Measurements from ENCODE around the gene SLC26A3.
"Not testable (repeated sequence)": the region's sequence is repeated elsewhere in the genome, so short reads cannot be mapped to it uniquely, and the experiment has no call there.

Gene SLC26A3

GRCh38 chr7:107803009-107803610, at the start of gene SLC26A3:
Gene SLC26A3 (minus strand): TSS chr7:107803223. CDS start chr7:107794509, 8,714 bp downstream.
- no peak for DNase-seq (ENCODE audit: low spot score)

DNA sequence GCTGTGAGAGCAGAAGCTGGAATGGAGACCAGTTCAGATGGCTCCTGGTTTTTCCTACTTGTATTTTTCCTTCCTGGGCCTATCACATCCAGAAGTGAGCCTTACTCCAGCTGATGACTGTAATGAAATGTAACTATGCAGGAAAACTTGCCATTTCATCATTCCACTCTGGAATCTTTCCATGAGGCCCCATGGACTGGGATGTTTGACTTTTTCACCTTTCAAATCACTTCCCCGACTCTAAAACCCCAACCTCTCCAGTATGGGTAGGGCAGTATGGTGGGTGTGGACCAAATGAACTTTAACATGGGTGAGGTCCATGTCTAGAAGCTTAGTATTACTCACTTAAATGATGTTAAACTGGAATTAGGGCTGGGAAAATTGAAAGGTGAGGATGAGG, 47.6 kb upstream of the SLC26A3 start:
- DNase-seq (ENCODE audit: low spot score) = no peak

DNA sequence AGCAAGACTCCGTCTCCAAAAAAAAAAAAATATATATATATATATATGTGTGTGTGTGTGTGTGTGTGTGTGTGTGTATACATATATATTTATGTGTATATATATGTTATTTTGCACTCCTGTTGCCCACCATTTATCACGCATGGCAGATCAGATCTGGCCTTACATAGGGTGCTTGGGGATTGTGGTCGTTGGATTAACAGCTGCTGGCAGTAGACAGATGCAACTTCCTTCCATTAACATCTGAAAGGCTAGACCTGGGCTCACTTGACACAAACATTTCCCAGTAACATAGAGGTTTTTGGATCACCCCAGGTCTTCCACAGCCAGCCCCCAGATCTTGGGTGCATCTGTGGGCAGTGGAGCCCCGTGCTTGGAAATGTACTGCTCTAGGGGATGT, 47.2 kb upstream of the SLC26A3 start:
- DNase-seq (ENCODE audit: low spot score) = no peak

- not testable (repeated sequence) for DNase-seq (ENCODE audit: low spot score)
Observed at GRCh38 chr7:107848211-107848610, 45.2 kb upstream of the SLC26A3 start.

DNA sequence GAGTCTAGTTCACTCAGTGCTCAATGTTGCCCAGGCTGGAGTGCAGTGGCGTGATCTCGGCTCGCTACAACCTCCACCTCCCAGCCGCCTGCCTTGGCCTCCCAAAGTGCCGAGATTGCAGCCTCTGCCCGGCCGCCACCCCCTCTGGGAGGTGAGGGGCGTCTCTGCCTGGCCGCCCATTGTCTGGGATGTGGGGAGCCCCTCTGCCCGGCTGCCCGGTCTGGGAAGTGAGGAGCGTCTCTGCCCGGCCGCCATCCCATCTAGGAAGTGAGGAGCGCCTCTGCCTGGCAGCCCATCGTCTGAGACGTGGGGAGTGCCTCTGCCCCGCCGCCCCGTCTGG, 44.8 kb upstream of the SLC26A3 start:
- not testable (repeated sequence) for DNase-seq (ENCODE audit: low spot score)

DNA sequence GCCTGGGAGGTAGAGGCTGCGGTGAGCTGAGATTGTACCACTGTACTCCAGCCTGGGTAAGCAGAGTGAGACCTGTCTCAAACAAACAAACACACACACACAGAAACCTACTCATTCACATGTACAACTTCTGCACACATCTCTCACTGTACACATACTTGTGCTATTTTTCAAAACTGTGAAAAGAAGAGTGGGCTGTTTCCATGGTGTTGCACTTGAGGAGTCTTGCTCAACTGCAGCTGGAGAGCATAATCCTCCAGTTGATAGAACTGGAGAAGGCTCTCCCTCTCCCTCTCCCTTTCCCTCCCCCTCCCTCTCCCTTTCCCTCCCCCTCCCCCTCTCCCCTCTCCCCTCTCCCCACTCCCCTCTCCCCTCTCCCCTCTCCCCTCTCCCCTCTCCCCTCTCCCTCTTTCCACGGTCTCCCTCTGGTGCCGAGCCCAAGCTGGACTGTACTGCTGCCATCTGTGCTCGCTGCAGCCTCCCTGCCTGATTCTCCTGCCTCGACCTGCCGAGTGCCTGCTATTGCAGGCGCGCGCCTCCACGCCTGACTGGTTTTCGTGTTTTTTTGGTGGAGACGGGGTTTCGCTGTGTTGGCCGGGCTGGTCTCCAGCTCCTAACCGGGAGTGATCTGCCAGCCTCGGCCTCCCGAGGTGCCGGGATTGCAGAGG, 44.3 kb upstream of the SLC26A3 start:
- DNase-seq (ENCODE audit: low spot score) = no peak

DNA sequence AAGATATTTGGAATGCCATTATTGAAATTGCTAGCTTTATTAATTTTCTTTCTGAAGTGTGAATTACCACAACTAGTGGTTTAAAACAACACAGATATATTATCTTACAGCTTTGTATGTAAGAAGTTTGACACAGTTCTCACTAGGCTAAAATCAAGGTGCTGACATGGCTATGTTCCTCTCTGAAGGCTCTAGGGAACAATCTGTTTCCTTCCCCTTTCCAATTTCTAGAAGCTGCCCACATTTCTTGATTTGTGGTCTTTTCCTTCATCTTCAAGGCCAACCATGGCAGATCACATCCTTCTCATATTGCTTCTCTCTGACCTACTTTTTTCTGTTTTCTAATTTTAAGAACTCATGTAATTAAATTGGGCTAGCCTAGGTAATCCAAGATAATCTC, 43.3 kb upstream of the SLC26A3 start:
- no peak for DNase-seq (ENCODE audit: low spot score)

DNA sequence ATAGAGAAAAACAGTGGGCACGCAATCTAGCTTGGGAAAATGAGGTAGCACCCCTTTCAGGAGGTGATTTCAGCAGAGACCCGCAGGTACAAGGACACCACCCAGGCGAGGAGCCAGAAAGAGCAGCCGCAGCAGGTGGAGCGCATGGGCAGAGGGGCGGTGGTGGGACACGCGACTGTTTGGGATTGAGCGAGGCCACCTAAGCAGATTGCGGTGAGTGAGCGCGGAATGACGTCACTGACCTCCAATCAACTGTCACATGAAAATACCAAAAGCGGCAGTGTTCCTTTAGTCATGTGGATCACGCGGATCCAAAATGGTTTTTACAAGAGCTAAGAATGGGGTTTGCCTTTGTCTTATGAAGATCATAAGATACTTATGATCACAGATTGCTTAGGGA, 40.2 kb upstream of the SLC26A3 start:
- DNase-seq (ENCODE audit: low spot score) = no peak

GRCh38 chr7:107842213-107842612, 39.2 kb upstream of the SLC26A3 start:
- DNase-seq (ENCODE audit: low spot score) = no peak

DNA sequence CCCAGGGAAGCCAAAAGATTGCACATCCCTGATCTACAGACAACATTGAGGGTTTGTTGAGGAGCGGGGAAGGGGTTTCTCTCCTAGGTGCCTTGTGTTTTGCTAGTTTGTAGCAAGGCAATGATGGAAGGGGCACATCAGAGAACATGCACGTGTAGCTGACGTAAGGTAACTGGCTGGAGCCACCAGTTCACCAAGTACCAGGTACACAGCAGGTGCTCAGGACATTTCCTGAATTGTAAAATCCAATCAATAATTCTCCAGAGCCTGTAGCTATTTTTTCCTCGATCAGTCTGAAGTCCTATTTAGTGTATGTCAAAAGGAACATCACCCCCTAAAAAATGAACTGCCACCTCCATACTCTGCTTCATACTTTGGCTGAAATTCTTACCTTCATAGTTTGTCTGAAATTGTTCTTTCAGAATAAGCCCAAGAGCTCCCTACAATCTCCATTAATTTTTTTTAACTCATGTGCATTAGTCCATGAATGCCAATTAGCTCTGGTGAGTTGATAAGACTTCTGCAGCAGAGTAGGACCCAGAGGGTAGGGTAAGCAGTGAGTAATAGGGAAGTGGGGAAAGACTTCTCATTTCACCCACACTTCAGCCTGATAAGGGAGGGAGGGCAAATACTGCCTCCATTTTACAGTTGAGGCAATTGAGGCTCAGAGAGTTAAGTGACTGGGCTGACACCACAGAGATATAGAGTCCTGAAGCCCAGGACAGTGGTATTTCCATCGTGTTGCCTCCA, 36.0 kb upstream of the SLC26A3 start:
- DNase-seq (ENCODE audit: low spot score) = no peak

- no peak for DNase-seq (ENCODE audit: low spot score)
Observed at GRCh38 chr7:107838024-107838601, 35.1 kb upstream of the SLC26A3 start.

GRCh38 chr7:107837145-107837512, 34.1 kb upstream of the SLC26A3 start:
- no peak for DNase-seq (ENCODE audit: low spot score)

GRCh38 chr7:107836237-107837144, 33.5 kb upstream of the SLC26A3 start:
- DNase-seq (ENCODE audit: low spot score) = no peak

GRCh38 chr7:107834401-107834800, 31.4 kb upstream of the SLC26A3 start:
- DNase-seq (ENCODE audit: low spot score) = no peak

GRCh38 chr7:107833684-107834106, 30.7 kb upstream of the SLC26A3 start:
- DNase-seq (ENCODE audit: low spot score) = no peak

- DNase-seq (ENCODE audit: low spot score) = no peak
Observed at GRCh38 chr7:107830420-107830819, 27.4 kb upstream of the SLC26A3 start.

DNA sequence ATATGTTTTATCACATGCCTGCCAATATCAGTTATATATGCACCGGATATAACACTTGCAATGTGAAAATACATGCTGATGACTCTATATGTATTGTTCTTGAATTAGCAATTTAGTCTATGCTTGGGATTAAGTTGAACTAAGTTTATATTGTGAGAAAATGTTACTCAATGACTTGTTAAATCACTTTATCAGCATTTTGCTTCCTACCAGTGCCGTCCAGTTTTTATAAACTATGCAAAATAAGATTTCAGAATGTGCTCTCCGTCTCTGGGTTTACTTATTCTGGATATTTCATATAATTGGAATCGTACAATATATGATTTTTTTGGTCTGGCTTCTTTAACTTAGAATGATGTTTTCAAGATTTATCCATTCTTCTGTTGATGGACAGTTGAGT, 25.5 kb upstream of the SLC26A3 start:
- DNase-seq (ENCODE audit: low spot score) = no peak

- DNase-seq (ENCODE audit: low spot score) = no peak
Observed at GRCh38 chr7:107827501-107827900, 24.5 kb upstream of the SLC26A3 start.

- no peak for DNase-seq (ENCODE audit: low spot score)
Observed at GRCh38 chr7:107826451-107826850, 23.4 kb upstream of the SLC26A3 start.

DNA sequence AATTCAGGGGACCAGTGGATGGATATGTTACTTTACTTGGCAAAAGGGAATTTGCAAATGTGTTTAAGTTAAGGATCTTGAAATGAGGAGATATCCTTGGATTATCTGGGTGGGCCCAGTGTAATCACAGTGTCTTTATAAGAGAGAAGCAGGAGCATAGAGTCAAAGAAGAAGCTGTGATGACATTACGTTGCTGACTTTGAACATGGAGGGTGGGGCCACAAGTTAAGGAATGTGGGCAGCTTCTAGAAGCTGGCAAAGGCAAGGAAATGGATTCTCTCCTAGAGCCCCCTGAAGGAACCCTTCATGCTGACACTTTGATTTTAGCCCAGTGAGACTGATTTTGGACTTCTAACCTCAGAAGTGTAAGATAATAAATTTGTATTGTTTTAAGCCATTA, 21.8 kb upstream of the SLC26A3 start:
- no peak for DNase-seq (ENCODE audit: low spot score)

GRCh38 chr7:107818622-107819021, 15.6 kb upstream of the SLC26A3 start:
- DNase-seq (ENCODE audit: low spot score) = no peak

- DNase-seq (ENCODE audit: low spot score) = no peak
Observed at GRCh38 chr7:107816011-107816566, 13.1 kb upstream of the SLC26A3 start.
